Prostate gland (tissue), 2 donors: ENCODE results near the gene ITK. TPM values are rescaled to one million over a fixed set of nuclear protein-coding genes. Genes with fewer than 3 reads are reported as not detected.

Source experiments
- DNase-seq: peaks from one replicate; pipeline ENCODE4 v3.0.0-alpha.2; 2019; ENCODE audit warnings: low spot score
- H3K27ac ChIP-seq, 2 donors: fragments of 200-600 bp; sonication (generic); 2 replicates each; pipeline ENCODE4 v1.5.1; 2017 to 2019
- H3K27me3 ChIP-seq: fragments of 200-600 bp; sonication (generic); replicated peaks from 2 replicates; pipeline ENCODE4 v1.5.1; 2019; ENCODE audit not compliant: insufficient read depth
- H3K36me3 ChIP-seq, 2 donors: fragments of 200-600 bp; sonication (generic); 1 replicate in 1 of 2; 2 replicates in 1 of 2; pipeline versions ENCODE4 v1.5.1 to v1.8.1; 2017 to 2019
- H3K4me1 ChIP-seq: fragments of 200-600 bp; sonication (generic); replicated peaks from 2 replicates; pipeline ENCODE4 v1.5.1; 2019
- H3K4me3 ChIP-seq, 2 donors: fragments of 200-600 bp; sonication (generic); 2 replicates each; pipeline ENCODE4 v1.5.1; 2017 to 2019
- H3K9me3 ChIP-seq: fragments of 200-600 bp; sonication (generic); 2 replicates; pipeline ENCODE4 v1.5.1; 2017
- POLR2A ChIP-seq: fragments of 450-650 bp; IDR thresholded peaks from one replicate; pipeline ENCODE4 v1.6.1; 2016; ENCODE audit warnings: antibody characterized with exemption, mild to moderate bottlenecking
- POLR2AphosphoS5 ChIP-seq: sonication (generic); formaldehyde crosslinking; IDR thresholded peaks from one replicate; pipeline ENCODE4 v1.6.1; 2017; ENCODE audit warnings: antibody characterized with exemption
- WGBS: methylation state at CpG from one replicate; pipeline ENCODE4 v1.1.5; 2018; 5-methylcytosine and 5-hydroxymethylcytosine counted together
- intact Hi-C: fragments of 100-400 bp; cut with DNase I; formaldehyde crosslinking; loops from one replicate; pipeline ENCODE4 v1.14.2; 2022
- total RNA-seq, 2 donors: library from RNA; depleted of rRNA; stranded (reverse); fragments of >200 nt; gene quantifications; one replicate each; pipeline ENCODE4 v1.1.0, GENCODE V29; 2016
- TF ChIP-seq, protein P1 (sequence below), 4 experiments: fragments of 200-600 bp in 2 of 4; fragments of 450-650 bp in 2 of 4; sonication (generic) in 2 of 4; IDR thresholded peaks; 1 replicate in 3 of 4; 2 replicates in 1 of 4; pipeline ENCODE4 v1.5.1; 2016 to 2019; ENCODE audit warnings: antibody characterized with exemption in 4 of 4, mild to moderate bottlenecking in 2 of 4, moderate library complexity in 2 of 4

ITK gene
- total RNA-seq, 2 donors from 2014 or later = 2.2 to 5.6 TPM

DNA sequence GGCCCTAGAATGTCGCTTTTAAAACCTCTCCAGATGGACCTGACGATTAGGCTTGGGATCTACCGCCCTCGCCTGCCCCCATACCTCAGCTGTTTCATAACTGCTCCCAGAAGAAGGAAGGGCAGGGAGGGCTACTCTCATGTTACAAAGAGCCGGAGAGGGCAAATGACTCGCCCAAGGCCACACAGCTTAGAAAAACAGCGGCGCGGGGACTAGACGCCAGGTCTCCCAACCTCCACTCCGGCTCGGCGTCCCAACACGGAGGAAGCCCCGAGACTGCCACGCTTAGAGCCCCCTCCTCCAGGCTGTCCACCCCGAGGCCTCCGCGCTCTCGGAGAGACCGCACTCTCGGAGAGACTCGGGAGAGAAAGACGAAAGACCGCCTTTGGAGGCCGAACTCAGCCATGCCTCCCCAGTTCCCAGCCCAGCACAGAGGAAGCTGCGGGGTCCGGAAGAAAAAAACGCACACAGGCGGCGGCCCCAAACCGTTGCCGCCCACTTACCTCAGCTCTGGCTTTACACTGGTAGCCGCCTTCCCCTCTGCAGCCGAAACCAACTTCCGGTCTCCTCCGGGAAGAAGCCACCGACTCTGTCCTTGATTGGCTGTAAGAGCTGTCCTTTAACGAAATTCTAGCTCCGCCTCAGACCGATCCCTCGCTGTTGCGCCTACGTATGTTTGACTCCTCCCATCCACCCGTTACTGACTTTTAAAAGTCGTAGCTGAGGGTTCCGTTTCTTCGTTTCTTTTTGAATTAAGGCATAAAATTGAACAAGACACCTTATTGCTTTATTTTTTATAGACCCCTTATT lies 38.1 kb upstream of the ITK start, which contains the start of gene MED7:
MED7 (minus strand) TSS at position 549 of the 810 bp plus-strand sequence. CDS start 3,434 bp downstream, outside the sequence.
- no peaks in the 10 kb centered on the region for H3K27me3 ChIP-seq
- H3K27ac ChIP-seq = peak within 1 kb of the TSS; percentile 86 to 87
- no peaks in the 10 kb centered on the region for H3K9me3 ChIP-seq
- intact Hi-C loops = no loop called here
- TF ChIP-seq POLR2A (peak; percentile 74), POLR2AphosphoS5 (peak; percentile 93)
- TF ChIP-seq, protein P1, sequence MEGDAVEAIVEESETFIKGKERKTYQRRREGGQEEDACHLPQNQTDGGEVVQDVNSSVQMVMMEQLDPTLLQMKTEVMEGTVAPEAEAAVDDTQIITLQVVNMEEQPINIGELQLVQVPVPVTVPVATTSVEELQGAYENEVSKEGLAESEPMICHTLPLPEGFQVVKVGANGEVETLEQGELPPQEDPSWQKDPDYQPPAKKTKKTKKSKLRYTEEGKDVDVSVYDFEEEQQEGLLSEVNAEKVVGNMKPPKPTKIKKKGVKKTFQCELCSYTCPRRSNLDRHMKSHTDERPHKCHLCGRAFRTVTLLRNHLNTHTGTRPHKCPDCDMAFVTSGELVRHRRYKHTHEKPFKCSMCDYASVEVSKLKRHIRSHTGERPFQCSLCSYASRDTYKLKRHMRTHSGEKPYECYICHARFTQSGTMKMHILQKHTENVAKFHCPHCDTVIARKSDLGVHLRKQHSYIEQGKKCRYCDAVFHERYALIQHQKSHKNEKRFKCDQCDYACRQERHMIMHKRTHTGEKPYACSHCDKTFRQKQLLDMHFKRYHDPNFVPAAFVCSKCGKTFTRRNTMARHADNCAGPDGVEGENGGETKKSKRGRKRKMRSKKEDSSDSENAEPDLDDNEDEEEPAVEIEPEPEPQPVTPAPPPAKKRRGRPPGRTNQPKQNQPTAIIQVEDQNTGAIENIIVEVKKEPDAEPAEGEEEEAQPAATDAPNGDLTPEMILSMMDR (IDR thresholded peaks at IDR 0.05) = no peak
- H3K4me1 ChIP-seq = no peaks in the 10 kb centered on the region
- WGBS = under 1% methylated on average over 48 of the region's 48 CpGs
- DNase-seq = peak; percentile 98
- peak within 1 kb of the TSS; percentile 80 to 85 for H3K4me3 ChIP-seq
- H3K36me3 ChIP-seq = no peaks in the 10 kb centered on the region

DNA sequence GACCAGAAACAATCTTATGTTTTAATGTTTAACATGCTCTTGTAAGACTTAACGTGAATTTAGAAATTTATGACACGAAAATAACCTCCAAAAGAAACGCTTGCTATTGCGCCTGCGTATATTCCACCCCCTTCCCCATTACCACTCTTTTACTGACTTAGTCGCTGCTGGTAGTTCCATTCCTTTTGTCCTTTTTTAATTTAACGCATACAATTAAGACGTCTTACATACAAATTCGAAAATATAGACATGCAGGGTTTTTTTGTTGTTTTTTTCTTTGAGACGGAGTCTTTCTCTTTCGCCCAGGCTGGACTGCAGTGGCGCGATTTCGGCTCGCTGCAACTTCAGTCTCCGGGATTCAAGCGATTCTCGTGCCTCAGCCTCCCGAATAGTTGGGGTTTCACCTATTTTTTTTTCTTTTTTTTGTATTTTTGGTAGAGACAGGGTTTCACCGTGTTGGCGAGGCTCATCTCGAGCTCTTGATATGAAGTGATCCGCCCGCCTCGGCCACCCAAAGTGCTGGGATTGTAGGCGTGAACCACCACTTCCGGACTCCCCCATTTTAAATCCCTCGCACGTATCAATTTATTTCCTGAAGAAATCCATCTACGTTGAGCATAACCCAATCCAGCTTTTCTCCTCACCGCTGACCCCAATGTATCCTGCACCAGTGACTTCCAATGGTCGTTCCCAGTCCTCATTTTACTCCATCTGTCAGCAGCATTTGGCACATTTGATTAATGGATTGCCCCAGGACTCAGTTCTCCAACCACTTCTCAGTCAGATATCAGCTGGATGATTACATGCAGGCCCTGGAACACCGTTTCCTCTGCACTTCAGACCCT lies 37.3 kb upstream of the ITK start:
- no peaks in the 10 kb centered on the region for H3K9me3 ChIP-seq
- 6% methylated on average over 33 of the region's 33 CpGs for WGBS
- intact Hi-C loops = no loop called here
- H3K27ac ChIP-seq = peak overlapping the region; percentile 86 to 87
- no peaks in the 10 kb centered on the region for H3K4me1 ChIP-seq
- DNase-seq = peak; percentile 54
- H3K4me3 ChIP-seq = peak overlapping the region; percentile 80 to 85
- H3K36me3 ChIP-seq = no peaks in the 10 kb centered on the region
- TF ChIP-seq POLR2A (no peak), POLR2AphosphoS5 (peak; percentile 44)
- TF ChIP-seq, protein P1 (IDR thresholded peaks at IDR 0.05) = peak in 1 of 4 experiments; percentile 2
- H3K27me3 ChIP-seq = no peaks in the 10 kb centered on the region

DNA sequence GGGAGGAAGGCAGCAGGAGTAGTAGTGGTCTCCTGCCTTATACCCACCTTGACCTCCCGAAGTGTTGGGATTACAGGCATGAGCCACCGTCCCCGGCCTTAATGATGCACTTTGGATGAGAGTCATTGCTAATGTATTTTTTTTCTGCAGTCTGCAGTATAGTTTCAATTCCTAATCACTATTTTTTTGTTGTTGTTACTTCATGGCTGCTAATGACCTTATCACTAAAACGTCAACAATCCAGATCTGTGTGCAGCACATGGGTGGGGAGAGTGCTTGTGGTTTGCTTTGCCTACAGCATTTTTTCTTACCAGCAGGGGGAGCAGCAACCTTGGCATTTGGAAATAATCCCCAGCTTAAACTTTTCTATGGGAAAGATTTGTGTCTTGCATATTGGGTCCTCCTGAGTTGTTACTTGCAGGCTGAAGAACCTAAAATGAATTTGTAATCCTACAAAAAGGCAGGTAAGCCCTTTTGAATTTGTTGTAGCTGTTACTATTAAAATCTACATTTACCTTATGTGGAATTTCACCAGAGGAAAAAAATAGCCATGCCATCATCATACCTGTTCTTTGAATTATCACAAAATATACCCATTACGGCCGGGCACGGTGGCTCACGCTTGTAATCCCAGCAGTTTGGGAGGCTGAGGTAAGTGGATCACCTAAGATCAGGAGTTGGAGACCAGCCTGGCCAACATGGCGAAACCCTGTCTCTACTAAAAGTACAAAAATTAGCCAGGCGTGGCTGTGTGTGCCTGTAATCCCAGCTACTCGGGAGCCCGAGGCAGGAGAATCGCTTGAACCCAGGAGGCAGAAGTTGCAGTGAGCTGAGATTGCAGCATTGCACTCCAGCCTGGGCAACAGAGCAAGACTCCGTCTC lies 31.7 kb upstream of the ITK start:
- Histone ChIP-seq H3K9me3 (no peaks in the 10 kb centered on the region), H3K36me3 (no peaks in the 10 kb centered on the region), H3K4me3 (no peak overlapping the region), H3K27me3 (no peaks in the 10 kb centered on the region), H3K27ac (no peak overlapping the region), H3K4me1 (no peaks in the 10 kb centered on the region)
- DNase-seq = peak; percentile 57
- TF ChIP-seq POLR2AphosphoS5 = no peak
- TF ChIP-seq, protein P1 (IDR thresholded peaks at IDR 0.05) = peak; percentile 59 to 74 (median 63)
- intact Hi-C loops = loop anchor here (5.0 kb wide), 1 partner anchor 163 kb away; no protein-coding TSS in a partner anchor
- 80% methylated on average over 14 of the region's 14 CpGs for WGBS

DNA sequence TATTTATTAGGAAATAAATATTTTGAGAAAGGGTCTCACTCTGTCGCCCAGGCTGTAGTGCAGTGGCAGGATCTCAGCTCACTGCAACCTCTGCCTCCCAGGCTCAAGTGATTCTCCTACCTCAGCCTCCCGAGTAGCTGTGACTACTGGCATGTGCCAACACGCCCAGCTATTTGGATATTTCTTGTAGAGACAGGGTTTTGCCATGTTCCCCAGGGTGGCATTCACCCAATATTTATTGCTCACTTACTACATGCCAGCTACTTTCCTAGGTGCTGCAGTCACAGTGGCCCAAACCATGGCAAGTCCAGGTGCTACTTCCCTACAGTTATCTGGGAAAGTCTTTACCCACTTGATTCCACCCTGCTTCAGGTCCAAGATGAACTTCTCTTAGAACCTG lies 29.6 kb upstream of the ITK start:
- no peak overlapping the region for H3K27ac ChIP-seq
- H3K27me3 ChIP-seq = no peaks in the 10 kb centered on the region
- H3K9me3 ChIP-seq = no peaks in the 10 kb centered on the region
- TF ChIP-seq, protein P1 (IDR thresholded peaks at IDR 0.05) = no peak
- TF ChIP-seq POLR2A = no peak
- TF ChIP-seq POLR2AphosphoS5 = no peak
- DNase-seq = no peak
- no peaks in the 10 kb centered on the region for H3K36me3 ChIP-seq
- 72% methylated on average over 3 of the region's 3 CpGs for WGBS
- H3K4me3 ChIP-seq = no peak overlapping the region
- intact Hi-C loops = no loop called here
- no peaks in the 10 kb centered on the region for H3K4me1 ChIP-seq
